ENCODE data around the gene ERBB4.

GRCh38 chr2:212547716-212548454, 9.3 kb upstream of the ERBB4 start:
- TF ChIP-seq CTCF (IDR thresholded peaks at IDR 0.05) = no peak
- no peak for TF ChIP-seq POLR2AphosphoS5 (IDR thresholded peaks at IDR 0.05)
- no peak for TF ChIP-seq EP300 (IDR thresholded peaks at IDR 0.05)
- TF ChIP-seq POLR2A (IDR thresholded peaks at IDR 0.05) = no peak
